Erythroblast (primary cell): Measurements from ENCODE around the gene NCOR2.

Source experiments
- GATA1 ChIP-seq: IDR thresholded peaks from 2 replicates; pipeline ENCODE4 v1.6.1; 2011; ENCODE audit warnings: low read depth, mild to moderate bottlenecking, control low read depth, low read length, moderate library complexity
- POLR2A ChIP-seq: IDR thresholded peaks from 2 replicates; pipeline ENCODE4 v1.6.1; 2011; ENCODE audit warnings: mild to moderate bottlenecking, low read length

DNA sequence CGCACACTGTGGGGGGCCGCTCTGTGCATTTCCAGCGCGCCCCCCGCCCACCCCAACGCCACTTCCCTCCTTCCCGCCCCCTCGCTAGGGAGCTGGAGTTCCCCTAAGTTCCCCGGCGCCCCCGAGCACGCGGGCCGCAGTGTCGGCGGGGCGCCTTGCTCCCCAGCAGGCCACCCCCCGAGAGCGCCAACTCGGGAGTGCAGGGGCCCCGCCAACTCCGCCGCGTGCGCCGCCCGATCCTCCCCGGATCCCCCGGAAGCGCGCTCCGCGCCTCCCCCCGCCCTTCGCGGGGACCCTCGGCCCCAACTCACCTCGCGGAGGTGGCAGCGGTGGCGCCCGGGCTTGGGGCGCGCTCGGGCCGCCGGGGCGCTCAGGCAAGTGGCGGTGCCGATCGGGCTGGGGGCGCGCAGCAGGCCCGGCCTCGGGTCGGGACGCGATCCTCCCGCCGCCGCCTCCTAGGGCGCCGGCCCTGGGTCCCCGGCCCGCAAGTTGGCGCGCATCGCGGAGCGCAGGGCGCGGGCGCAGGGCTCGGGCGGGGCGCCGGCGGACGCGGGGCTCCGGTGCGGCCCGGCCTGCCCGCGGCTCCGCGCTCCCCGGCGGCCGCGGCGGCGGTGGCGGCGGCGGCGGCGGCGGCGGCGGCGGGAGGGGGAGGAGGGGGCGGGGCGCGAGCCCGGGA is at the start of gene NCOR2:
- no peak for TF ChIP-seq POLR2A
- no peak for TF ChIP-seq GATA1
